HepG2 (cell line): ENCODE results near the gene PPP1R3C. TPM values are rescaled to one million over a fixed set of nuclear protein-coding genes. Genes with fewer than 3 reads are reported as not detected.
A peak's percentile ranks its signal among the peaks of the same experiment; 100 is the strongest.

Experiments
- IRF2 ChIP-seq: IDR thresholded peaks from 2 replicates; pipeline ENCODE4 v1.6.1; 2018; ENCODE audit warnings: missing genetic modification reagents, missing compliant biosample characterization
- JDP2 ChIP-seq: sonication (generic); formaldehyde crosslinking; IDR thresholded peaks from 2 replicates; pipeline ENCODE4 v1.8.1; 2022; ENCODE audit warnings: missing genetic modification reagents, borderline replicate concordance
- NFYC ChIP-seq: IDR thresholded peaks from 2 replicates; pipeline ENCODE4 v1.6.1; 2016; ENCODE audit warnings: missing genetic modification reagents, missing compliant biosample characterization
- PHB2 ChIP-seq: fragments of 450-650 bp; IDR thresholded peaks from 2 replicates; pipeline ENCODE4 v1.6.1; 2018; ENCODE audit not compliant: partially characterized antibody
- POLR2AphosphoS5 ChIP-seq: IDR thresholded peaks from 2 replicates; pipeline ENCODE4 v1.6.1; 2012; ENCODE audit warnings: low read depth, low read length
- SOX13 ChIP-seq, 3 experiments: fragments of 450-650 bp in 1 of 3; sonication (generic) in 1 of 3; formaldehyde crosslinking in 1 of 3; IDR thresholded peaks in 2 of 3; conservative IDR thresholded peaks in 1 of 3; 2 replicates each; pipeline versions ENCODE4 v1.5.0 to v1.6.1; 2016 to 2020; ENCODE audit warnings: antibody characterized with exemption in 1 of 3, mild to moderate bottlenecking in 1 of 3, missing compliant biosample characterization in 1 of 3, missing genetic modification reagents in 1 of 3, moderate library complexity in 1 of 3
- ZMYM4 ChIP-seq: sonication (generic); formaldehyde crosslinking; IDR thresholded peaks from 2 replicates; pipeline ENCODE4 v1.8.1; 2023; ENCODE audit warnings: mild to moderate bottlenecking, missing genetic modification reagents
- ZNF761 ChIP-seq: sonication (generic); formaldehyde crosslinking; conservative IDR thresholded peaks from 2 replicates; pipeline ENCODE4 v1.4.0; 2020; ENCODE audit warnings: mild to moderate bottlenecking, missing genetic modification reagents
- polyA plus RNA-seq, 8 experiments: library from polyadenylated mRNA; depleted of rRNA in 3 of 8; stranded (reverse) in 7 of 8; unstranded in 1 of 8; fragments of >200 nt; fragmentation: Illumina TruSeq in 4 of 8; extraction: Trizol in 4 of 8; gene quantifications; 2 replicates each; pipeline versions ENCODE4 v1.2.1 to v1.2.3, GENCODE V29; 2011 to 2016; ENCODE audit warnings: low read depth in 4 of 8, missing spikeins in 1 of 8, mixed read lengths in 1 of 8; ENCODE audit not compliant: insufficient read depth in 1 of 8
- total RNA-seq, 5 experiments: library from RNA; depleted of rRNA; stranded (reverse); fragments of >200 nt; fragmentation: Illumina TruSeq; extraction: Trizol; gene quantifications; 2 replicates each; pipeline ENCODE4 v1.2.3, GENCODE V29; 2016; ENCODE audit warnings: low read depth in 1 of 5
- TF ChIP-seq, protein P1 (sequence below): IDR thresholded peaks from 2 replicates; pipeline ENCODE4 v1.6.1; 2018; ENCODE audit warnings: missing genetic modification reagents
- TF ChIP-seq, protein P2 (sequence below): sonication (generic); formaldehyde crosslinking; IDR thresholded peaks from 2 replicates; pipeline ENCODE4 v1.9.0; 2021; ENCODE audit warnings: missing genetic modification reagents, mild to moderate bottlenecking, borderline replicate concordance
- TF ChIP-seq, protein P3 (sequence below): sonication (generic); formaldehyde crosslinking; IDR thresholded peaks from 2 replicates; pipeline ENCODE4 v1.9.0; 2022; ENCODE audit warnings: missing genetic modification reagents, mild to moderate bottlenecking, borderline replicate concordance
- TF ChIP-seq, protein P4 (sequence below): fragments of 450-650 bp; IDR thresholded peaks from 2 replicates; pipeline ENCODE4 v1.6.1; 2017
- TF ChIP-seq, protein P5 (sequence below): sonication (generic); formaldehyde crosslinking; IDR thresholded peaks from 2 replicates; pipeline ENCODE4 v1.8.1; 2023; ENCODE audit warnings: missing genetic modification reagents, inconsistent platforms, borderline replicate concordance

Gene PPP1R3C
- total and polyA plus RNA-seq, 2 of the 13 experiments (the other 11 are each of a cell fraction or from before 2014, with no cell fraction given), result 13.3 to 14.8 TPM

DNA sequence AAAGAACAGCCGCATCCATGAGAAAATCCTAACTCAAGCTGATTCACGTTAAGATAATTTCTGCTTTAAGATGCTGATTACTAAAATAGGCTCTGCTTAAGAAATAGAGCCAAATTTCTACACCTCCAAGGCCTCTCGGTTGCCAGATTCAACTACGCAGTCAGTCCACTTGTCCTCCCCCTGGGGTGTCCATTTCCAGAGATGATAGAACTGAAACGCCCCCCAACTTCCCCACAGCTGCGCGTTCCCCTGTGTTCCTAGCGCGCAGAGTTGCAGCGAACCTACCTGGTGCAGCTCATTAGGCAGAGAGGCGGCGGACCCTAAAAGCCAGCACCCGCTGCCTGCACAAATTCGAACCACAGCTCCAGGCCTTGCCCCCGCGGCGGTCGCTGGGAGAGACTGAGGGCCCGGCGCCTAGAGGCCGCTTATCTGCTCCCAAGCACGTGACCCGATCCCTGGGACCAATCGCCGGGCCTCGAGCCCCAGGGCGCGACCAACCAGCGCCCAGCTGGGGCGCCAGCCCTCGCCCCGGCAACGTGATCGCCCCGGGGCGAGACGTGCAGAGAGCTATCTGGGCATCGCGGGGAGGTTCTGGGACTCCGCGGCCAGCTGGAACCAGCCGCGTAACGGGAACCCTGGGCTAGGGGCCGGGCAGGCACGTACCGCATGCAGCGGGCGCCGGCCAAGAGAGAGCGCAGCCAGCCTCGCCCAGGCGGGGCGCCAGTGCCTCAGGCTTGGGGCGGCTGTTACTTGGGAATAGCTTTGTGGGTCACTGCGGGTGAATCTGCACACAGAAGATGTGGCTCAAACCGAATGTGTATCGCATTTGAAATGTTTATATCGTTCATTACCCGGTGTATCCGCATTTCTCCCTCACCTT, at the start of gene PPP1R3C (continued):
- TF ChIP-seq, protein P1, sequence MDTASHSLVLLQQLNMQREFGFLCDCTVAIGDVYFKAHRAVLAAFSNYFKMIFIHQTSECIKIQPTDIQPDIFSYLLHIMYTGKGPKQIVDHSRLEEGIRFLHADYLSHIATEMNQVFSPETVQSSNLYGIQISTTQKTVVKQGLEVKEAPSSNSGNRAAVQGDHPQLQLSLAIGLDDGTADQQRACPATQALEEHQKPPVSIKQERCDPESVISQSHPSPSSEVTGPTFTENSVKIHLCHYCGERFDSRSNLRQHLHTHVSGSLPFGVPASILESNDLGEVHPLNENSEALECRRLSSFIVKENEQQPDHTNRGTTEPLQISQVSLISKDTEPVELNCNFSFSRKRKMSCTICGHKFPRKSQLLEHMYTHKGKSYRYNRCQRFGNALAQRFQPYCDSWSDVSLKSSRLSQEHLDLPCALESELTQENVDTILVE (CRISPR knock-in tag), result peak; percentile 91
- TF ChIP-seq, protein P2, sequence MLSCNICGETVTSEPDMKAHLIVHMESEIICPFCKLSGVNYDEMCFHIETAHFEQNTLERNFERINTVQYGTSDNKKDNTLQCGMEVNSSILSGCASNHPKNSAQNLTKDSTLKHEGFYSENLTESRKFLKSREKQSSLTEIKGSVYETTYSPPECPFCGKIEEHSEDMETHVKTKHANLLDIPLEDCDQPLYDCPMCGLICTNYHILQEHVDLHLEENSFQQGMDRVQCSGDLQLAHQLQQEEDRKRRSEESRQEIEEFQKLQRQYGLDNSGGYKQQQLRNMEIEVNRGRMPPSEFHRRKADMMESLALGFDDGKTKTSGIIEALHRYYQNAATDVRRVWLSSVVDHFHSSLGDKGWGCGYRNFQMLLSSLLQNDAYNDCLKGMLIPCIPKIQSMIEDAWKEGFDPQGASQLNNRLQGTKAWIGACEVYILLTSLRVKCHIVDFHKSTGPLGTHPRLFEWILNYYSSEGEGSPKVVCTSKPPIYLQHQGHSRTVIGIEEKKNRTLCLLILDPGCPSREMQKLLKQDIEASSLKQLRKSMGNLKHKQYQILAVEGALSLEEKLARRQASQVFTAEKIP (CRISPR knock-in tag), result no peak
- TF ChIP-seq, protein P3, sequence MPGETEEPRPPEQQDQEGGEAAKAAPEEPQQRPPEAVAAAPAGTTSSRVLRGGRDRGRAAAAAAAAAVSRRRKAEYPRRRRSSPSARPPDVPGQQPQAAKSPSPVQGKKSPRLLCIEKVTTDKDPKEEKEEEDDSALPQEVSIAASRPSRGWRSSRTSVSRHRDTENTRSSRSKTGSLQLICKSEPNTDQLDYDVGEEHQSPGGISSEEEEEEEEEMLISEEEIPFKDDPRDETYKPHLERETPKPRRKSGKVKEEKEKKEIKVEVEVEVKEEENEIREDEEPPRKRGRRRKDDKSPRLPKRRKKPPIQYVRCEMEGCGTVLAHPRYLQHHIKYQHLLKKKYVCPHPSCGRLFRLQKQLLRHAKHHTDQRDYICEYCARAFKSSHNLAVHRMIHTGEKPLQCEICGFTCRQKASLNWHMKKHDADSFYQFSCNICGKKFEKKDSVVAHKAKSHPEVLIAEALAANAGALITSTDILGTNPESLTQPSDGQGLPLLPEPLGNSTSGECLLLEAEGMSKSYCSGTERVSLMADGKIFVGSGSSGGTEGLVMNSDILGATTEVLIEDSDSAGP (CRISPR knock-in tag), result peak; percentile 95
- TF ChIP-seq NFYC (CRISPR knock-in tag), result peak; percentile 92
- TF ChIP-seq IRF2 (CRISPR knock-in tag), result peak; percentile 87
- no peak for TF ChIP-seq JDP2 (CRISPR knock-in tag)
- peak; percentile 100 for TF ChIP-seq ZMYM4
- TF ChIP-seq, protein P4, sequence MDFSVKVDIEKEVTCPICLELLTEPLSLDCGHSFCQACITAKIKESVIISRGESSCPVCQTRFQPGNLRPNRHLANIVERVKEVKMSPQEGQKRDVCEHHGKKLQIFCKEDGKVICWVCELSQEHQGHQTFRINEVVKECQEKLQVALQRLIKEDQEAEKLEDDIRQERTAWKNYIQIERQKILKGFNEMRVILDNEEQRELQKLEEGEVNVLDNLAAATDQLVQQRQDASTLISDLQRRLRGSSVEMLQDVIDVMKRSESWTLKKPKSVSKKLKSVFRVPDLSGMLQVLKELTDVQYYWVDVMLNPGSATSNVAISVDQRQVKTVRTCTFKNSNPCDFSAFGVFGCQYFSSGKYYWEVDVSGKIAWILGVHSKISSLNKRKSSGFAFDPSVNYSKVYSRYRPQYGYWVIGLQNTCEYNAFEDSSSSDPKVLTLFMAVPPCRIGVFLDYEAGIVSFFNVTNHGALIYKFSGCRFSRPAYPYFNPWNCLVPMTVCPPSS, result no peak
- TF ChIP-seq, protein P5, sequence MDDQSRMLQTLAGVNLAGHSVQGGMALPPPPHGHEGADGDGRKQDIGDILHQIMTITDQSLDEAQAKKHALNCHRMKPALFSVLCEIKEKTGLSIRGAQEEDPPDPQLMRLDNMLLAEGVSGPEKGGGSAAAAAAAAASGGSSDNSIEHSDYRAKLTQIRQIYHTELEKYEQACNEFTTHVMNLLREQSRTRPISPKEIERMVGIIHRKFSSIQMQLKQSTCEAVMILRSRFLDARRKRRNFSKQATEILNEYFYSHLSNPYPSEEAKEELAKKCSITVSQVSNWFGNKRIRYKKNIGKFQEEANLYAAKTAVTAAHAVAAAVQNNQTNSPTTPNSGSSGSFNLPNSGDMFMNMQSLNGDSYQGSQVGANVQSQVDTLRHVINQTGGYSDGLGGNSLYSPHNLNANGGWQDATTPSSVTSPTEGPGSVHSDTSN (CRISPR knock-in tag), result 0 out of 2 replicates have a peak, but pooled peaks have one; percentile 64
- TF ChIP-seq SOX13 (IDR thresholded peaks at IDR 0.05), result peak; percentile 20; the same call in 1 of the 2 replicates
- TF ChIP-seq SOX13 (CRISPR knock-in tag; conservative IDR thresholded peaks at IDR 0.05 in 1 of 2, IDR thresholded peaks at IDR 0.05 in 1 of 2), result peak in 1 of 2 experiments; percentile 63; a peak in 1 of 4 replicates
- peak; percentile 70 for TF ChIP-seq ZNF761
- peak; percentile 97 for TF ChIP-seq POLR2AphosphoS5
- no peak for TF ChIP-seq PHB2
